Loucy (cell line): ENCODE results near the gene COL6A2.

Source experiments
- EZH2phosphoT487 ChIP-seq: fragments of 200-600 bp; IDR thresholded peaks from 2 replicates; pipeline ENCODE4 v1.6.1; 2018; ENCODE audit warnings: antibody characterized with exemption, mild to moderate bottlenecking, moderate library complexity, borderline replicate concordance
- TF ChIP-seq, protein P1 (sequence below): fragments of 200-600 bp; sonication (generic); conservative IDR thresholded peaks from 2 replicates; pipeline ENCODE4 v1.5.1; 2014; ENCODE audit warnings: mild to moderate bottlenecking, antibody characterized with exemption, low read length

DNA sequence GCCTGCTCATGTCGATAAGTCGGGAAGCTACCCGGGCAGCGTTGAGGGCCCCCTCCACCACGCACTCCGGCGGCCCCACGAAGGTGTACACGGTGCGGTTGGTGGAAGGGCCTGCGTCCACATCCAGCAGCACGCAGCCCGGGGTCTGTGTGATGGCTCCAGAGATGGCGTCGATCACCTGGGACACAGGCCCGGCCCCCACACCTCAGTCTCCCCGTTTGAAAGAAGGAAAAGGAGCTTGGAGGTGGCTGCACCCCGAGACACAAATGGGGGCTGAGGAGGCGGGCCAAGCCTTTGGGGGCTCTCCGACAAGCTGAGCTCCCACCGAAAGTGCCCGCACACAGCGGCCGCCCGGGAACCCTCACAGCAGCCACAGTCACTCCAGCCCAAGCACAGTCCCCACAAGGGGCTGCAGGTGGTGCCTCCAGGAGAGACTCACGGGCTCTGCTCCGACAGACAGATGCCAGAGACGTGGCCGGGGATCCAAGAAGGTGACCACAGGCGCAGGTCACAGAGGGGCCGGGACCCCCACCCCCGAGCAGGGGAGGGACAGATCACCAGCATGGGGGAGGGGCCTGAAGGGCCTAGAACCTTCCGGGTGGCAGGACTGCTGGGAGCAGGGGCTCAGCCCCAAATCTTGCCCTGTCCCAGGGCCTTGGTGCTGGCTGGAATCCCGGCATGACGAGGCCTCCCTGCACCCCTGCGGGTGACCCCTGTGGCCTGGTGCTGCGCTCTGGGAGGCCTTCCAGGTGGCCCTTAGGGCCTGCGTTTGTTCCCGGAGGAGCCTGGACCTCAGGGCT lies 56.4 kb downstream of the COL6A2 start:
- TF ChIP-seq, protein P1, sequence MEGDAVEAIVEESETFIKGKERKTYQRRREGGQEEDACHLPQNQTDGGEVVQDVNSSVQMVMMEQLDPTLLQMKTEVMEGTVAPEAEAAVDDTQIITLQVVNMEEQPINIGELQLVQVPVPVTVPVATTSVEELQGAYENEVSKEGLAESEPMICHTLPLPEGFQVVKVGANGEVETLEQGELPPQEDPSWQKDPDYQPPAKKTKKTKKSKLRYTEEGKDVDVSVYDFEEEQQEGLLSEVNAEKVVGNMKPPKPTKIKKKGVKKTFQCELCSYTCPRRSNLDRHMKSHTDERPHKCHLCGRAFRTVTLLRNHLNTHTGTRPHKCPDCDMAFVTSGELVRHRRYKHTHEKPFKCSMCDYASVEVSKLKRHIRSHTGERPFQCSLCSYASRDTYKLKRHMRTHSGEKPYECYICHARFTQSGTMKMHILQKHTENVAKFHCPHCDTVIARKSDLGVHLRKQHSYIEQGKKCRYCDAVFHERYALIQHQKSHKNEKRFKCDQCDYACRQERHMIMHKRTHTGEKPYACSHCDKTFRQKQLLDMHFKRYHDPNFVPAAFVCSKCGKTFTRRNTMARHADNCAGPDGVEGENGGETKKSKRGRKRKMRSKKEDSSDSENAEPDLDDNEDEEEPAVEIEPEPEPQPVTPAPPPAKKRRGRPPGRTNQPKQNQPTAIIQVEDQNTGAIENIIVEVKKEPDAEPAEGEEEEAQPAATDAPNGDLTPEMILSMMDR: no peak
- no peak for TF ChIP-seq EZH2phosphoT487
